ENCODE results near the gene HNRNPDL.
A peak's percentile ranks its signal among the peaks of the same experiment; 100 is the strongest.
"Not testable (repeated sequence)": the region's sequence is repeated elsewhere in the genome, so short reads cannot be mapped to it uniquely, and the experiment has no call there.

HNRNPDL gene

DNA sequence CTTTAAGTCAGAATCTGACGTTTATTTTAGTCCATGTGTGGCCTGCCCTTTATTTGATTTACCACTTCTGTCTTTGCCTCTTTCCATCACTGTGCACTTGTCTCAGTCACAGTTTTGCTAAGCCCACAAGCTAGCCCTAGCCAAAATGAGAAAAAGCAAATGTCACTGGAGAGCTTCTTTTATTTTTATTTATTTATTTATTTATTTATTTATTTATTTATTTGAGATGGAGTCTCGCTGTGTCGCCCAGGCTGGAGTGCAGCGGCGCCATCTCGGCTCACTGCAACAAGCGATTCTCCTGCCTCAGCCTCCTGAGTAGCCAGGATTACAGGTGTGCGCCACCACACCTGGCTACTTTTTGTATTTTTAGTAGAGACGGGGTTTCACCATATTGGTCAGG is 40.2 kb downstream of the HNRNPDL start:
- DNase-seq, H3K36me3 Mint-ChIP-seq, H3K4me3 Mint-ChIP-seq, H3K9me3 Mint-ChIP-seq, H3K27ac Mint-ChIP-seq, H3K27me3 Mint-ChIP-seq, H3K4me1 Mint-ChIP-seq: not testable (repeated sequence)
- CTCF ChIA-PET = interaction anchor here (0.6 kb wide), 1 partner anchor 188 kb away, joined by 3 read pairs; no protein-coding TSS in a partner anchor

DNA sequence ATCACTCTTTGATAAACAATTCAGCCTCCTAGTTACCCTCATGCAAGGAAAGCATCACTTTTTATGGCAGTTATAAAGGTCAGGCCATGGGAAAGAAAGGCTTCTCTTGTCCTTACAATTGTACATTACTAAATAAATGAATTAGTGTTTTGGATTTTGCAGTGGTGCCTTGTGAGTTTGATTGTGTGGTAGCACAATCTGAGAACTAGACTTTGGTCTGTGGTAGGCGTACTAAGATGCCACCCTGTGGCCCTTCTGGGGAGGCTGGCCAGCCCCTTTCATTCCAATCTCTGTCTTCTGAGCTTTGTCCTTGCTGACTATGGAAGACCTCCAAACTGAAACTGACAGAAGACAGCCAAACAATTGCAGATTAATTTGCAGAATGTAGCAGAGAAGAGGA is 41.9 kb downstream of the HNRNPDL start:
- no peak overlapping the region for H3K4me3 Mint-ChIP-seq
- peaks cover 1% of the 10 kb centered on the region for H3K36me3 Mint-ChIP-seq
- no peak overlapping the region for H3K27ac Mint-ChIP-seq
- peaks cover 1% of the 10 kb centered on the region for H3K9me3 Mint-ChIP-seq
- H3K4me1 Mint-ChIP-seq = no peaks in the 10 kb centered on the region
- peaks cover 6% of the 10 kb centered on the region for H3K27me3 Mint-ChIP-seq
- CTCF ChIA-PET = interaction anchor here (0.6 kb wide), 1 partner anchor 28 kb away, joined by 4 read pairs; no protein-coding TSS in a partner anchor
- no peak for DNase-seq

DNA sequence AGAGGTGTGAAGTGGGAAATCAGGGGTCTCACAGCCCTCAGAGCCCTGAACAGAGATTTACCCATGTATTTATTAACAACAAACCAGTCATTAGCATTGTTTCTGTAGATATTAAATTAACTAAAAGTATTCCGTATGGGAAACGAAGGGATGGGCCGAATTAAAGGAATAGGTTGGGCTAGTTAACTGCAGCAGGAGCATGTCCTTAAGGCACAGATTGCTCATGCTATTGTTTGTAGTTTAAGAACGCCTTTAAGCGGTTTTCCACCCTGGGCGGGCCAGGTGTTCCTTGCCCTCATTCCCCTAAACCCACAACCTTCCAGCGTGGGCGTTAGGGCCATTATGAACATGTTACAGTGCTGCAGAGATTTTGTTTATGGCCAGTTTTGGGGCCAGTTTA is 44.0 kb downstream of the HNRNPDL start:
- CTCF ChIA-PET = interaction anchor here (1.0 kb wide), 1 partner anchor 352 kb away, joined by 3 read pairs; no protein-coding TSS in a partner anchor
- not testable (repeated sequence) for H3K4me3 Mint-ChIP-seq, H3K9me3 Mint-ChIP-seq, H3K36me3 Mint-ChIP-seq, H3K4me1 Mint-ChIP-seq, DNase-seq, H3K27ac Mint-ChIP-seq, H3K27me3 Mint-ChIP-seq

DNA sequence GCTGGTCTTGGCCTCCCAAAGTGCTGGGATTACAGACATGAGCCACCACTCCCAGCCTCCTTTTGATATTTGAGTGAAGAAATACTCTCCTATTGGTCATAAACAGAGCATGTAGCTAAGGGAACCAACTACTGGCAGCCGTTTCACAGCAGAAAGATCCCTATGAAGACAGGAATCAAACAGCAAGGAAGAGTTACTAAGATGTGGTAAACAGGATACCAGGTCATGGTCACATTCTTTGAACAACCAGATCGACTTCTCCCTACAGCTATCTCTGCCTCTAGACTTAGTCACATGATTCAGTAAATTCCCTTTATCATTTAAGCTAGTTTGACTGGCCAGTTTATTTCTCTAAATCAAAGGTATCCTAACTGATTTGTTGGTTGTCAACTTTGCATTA is 47.5 kb downstream of the HNRNPDL start:
- peaks cover 6% of the 10 kb centered on the region for H3K4me1 Mint-ChIP-seq
- no peak overlapping the region for H3K27ac Mint-ChIP-seq
- peaks cover 5% of the 10 kb centered on the region for H3K9me3 Mint-ChIP-seq
- peaks cover 6% of the 10 kb centered on the region for H3K27me3 Mint-ChIP-seq
- DNase-seq = no peak
- CTCF ChIA-PET = no interaction called here
- peaks cover 11% of the 10 kb centered on the region for H3K36me3 Mint-ChIP-seq
- H3K4me3 Mint-ChIP-seq = no peak overlapping the region

DNA sequence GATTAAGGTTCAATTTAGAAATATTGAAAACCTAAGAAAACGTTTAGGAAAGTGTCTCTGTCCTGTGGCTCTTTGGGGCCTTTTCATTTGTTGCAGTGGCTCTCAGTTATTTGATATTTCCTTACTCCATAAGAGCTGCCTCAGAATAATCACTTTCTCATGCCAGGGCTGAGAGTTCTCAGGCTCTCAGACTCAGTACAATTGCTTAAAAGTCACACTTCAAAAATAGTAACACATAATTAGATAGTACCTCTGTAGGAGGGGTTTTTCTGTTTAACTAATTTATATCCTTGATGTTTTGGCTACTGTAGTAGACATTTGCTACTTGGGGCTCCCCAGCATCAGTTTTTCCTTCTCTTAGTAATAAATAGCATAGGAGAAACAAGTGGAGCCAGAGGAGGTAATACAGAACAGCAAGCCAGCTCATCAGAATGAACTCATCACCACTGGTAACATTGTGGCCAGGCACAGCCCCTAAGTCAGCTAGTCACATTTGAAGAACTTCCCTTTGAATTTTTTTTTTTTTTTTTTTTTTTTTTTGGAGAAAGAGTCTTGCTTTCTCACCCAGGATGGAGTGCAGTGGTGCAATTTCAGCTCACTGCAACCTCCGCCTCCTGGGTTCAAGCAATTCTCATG is 48.5 kb downstream of the HNRNPDL start:
- Mint-ChIP-seq H3K4me3 (no peak overlapping the region), H3K27ac (no peak overlapping the region), H3K9me3 (peaks cover 5% of the 10 kb centered on the region), H3K4me1 (peaks cover 14% of the 10 kb centered on the region), H3K36me3 (peaks cover 16% of the 10 kb centered on the region), H3K27me3 (peaks cover 6% of the 10 kb centered on the region)
- CTCF ChIA-PET = no interaction called here
- DNase-seq = no peak

DNA sequence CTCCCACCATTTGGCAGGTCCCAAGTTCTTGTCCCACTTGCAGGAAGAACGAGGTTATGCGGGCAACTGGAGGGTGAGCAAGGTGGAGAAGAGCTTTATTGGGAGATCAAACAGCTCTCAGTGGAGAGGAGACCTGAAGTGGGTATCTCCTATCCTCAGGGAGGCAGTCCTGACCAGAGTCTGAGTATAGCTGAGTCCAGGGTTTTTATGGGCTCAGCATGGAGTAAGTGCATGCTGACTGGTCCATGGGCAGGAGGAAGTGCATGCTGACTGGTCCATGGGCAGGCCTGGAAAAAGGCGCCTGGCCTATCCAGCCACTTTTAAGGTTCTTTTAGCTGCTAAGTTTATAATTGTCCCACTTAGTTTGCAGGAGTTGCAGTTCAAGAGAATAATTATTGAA is 49.0 kb downstream of the HNRNPDL start:
- Mint-ChIP-seq H3K27ac (no peak overlapping the region), H3K4me1 (peaks cover 18% of the 10 kb centered on the region), H3K4me3 (no peak overlapping the region), H3K27me3 (peaks cover 6% of the 10 kb centered on the region), H3K9me3 (peaks cover 5% of the 10 kb centered on the region), H3K36me3 (peaks cover 20% of the 10 kb centered on the region)
- DNase-seq = no peak
- CTCF ChIA-PET = no interaction called here

DNA sequence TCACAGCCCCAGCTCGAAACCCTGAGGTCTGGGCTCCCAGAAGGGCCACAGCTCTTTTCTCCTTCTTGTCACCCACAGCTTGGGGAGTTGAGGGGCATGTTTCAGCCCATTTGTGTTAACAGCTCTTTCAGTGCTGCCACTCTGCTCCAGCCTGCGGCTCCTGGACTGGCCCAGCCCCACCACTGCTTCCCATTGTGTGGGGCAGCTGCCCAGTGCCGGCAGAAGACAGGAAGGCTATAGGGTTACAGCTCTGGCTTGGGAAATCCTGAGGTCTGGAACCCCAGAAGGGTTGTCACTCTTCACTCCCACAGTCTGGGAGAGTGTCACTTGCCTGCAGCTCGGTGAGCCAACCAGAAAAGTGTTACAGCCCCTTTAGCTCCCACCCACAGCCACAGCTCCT is 49.4 kb downstream of the HNRNPDL start:
- CTCF ChIA-PET = no interaction called here
- Mint-ChIP-seq H3K27me3 (peaks cover 6% of the 10 kb centered on the region), H3K4me3 (no peak overlapping the region)

DNA sequence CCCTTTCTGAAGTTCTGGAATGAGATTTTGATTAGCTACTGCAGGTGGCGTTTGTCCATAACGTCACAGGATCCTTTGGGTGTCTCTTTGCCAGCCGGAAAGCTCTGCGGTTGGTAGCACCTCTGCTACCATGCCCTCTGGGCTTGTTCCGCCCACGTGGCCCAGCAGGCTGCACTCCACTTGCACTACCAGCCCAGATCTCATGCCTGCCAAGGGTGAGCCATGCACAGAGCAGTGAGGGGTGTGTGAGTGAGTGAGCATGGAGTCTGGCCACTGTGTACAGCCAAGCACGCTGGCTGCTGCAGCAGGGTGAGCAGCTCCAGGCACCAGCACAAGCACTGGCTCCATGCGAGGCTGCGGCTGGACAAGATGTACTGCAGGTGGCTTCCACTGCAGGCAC is 49.9 kb downstream of the HNRNPDL start:
- CTCF ChIA-PET = no interaction called here
- H3K4me1 Mint-ChIP-seq = peaks cover 27% of the 10 kb centered on the region
- peaks cover 4% of the 10 kb centered on the region for H3K9me3 Mint-ChIP-seq
- H3K4me3 Mint-ChIP-seq = no peak overlapping the region
- H3K36me3 Mint-ChIP-seq = peaks cover 27% of the 10 kb centered on the region
- H3K27me3 Mint-ChIP-seq = peaks cover 6% of the 10 kb centered on the region
- no peak overlapping the region for H3K27ac Mint-ChIP-seq
- DNase-seq = no peak

More for the DNA sequence above, 49.4 kb downstream of the HNRNPDL start:
- Mint-ChIP-seq H3K36me3 (peaks cover 24% of the 10 kb centered on the region), H3K27ac (no peak overlapping the region), H3K9me3 (peaks cover 4% of the 10 kb centered on the region), H3K4me1 (peaks cover 22% of the 10 kb centered on the region)
- no peak for DNase-seq

DNA sequence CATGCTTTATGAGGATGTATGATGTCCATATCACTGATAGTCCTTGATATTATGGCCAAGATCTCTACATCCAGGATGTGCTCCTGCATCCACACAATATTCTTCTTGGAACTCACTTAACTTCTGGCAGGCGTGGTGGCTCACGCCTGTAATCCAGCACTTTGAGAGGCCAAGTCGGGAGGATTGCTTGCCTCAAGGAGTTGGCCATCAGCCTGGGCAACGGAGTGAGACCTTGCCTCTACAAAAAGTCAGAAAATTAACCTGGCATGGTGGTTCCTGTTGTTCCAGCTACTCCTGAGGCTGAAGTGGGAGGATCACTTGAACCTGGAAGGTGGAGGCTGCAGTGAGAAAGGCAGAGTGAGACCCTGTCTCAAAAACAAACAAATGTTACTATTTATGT is 54.2 kb downstream of the HNRNPDL start:
- Mint-ChIP-seq H3K4me3 (peak overlapping the region; percentile 98), H3K27me3 (peaks cover 7% of the 10 kb centered on the region), H3K36me3 (peaks cover 50% of the 10 kb centered on the region), H3K27ac (no peak overlapping the region), H3K4me1 (peaks cover 28% of the 10 kb centered on the region), H3K9me3 (peaks cover 2% of the 10 kb centered on the region)
- CTCF ChIA-PET = interaction anchor here (0.6 to 1.8 kb wide), 2 partner anchors 16 to 53 kb away, joined by 3 to 5 read pairs; no protein-coding TSS in a partner anchor
- DNase-seq = no peak

DNA sequence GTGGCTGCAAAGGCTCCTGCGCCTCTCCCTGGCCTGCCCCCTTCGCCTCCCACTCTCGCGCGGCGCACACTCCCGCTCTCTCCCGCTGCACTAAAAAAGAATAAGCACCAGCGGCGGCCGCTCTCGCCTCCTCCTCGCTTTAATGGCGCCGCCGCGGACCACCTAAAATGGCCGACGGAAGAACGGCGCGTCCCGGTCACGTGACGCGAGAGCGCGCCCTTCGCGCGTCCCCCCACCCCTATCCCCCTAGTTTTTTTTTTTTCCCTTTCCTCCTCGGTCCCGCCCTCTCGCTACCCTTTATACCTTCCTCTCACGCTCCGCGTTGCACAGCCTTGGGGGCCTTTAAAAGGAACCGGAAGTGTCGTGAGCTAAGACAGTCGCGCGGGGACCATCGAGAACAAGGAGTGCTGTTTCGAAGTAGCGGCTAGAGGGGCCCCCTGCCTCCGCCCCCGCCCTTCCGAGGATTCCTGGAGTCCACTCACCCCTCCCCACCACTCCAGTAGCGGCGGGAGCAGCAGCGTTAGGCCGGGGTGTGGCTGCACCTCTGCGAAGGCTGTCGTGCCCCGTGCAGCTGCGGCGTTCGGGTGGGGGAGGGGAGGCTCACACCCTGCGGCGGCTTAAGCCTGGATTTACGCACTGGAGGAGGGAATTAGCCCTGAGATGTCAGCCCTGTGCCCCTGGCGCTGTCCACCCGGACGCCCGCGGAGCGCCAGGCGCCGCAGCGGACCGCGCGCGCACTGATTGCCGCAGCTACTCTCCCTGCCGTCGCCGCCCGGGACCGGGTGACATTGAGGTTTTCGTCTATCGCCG is 56.2 kb downstream of the HNRNPDL start, which contains the start of gene HNRNPD:
Gene HNRNPD, minus strand, starts transcription at position 176 of the 810 bp plus-strand sequence. CDS start 313 bp downstream, outside the sequence.
- peak within 1 kb of the TSS; percentile 98 for H3K4me3 Mint-ChIP-seq
- DNase-seq = peak; percentile 96
- H3K36me3 Mint-ChIP-seq = peaks cover 60% of the 10 kb centered on the region
- peaks cover 7% of the 10 kb centered on the region for H3K27me3 Mint-ChIP-seq
- CTCF ChIA-PET = interaction anchor here (1.0 to 1.1 kb wide), 3 partner anchors 13 to 57 kb away, joined by 4 to 7 read pairs (median 7); no protein-coding TSS in a partner anchor
- H3K27ac Mint-ChIP-seq = peak within 1 kb of the TSS; percentile 97
- H3K4me1 Mint-ChIP-seq = peaks cover 44% of the 10 kb centered on the region
- no peaks in the 10 kb centered on the region for H3K9me3 Mint-ChIP-seq

DNA sequence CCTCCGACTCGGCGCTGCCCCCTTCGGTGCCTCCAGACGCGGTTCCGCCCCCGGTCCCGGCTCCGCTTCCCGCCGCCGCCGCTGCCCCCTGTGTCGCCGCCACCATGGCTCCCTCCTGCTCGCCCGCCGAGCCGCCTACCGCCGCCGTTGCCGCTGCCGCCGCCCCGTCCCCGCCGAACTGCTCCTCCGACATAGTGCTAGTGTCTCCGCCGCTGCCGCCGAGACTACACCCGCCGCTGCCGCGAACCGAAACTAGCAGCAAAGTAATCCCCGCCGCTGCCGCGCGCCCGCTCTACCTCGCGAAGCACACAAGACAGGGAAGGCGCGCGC is 56.8 kb downstream of the HNRNPDL start:
- CTCF ChIA-PET = interaction anchor here (1.1 to 3.6 kb wide), 3 partner anchors 12 to 58 kb away, joined by 4 to 17 read pairs (median 7); no protein-coding TSS in a partner anchor
- H3K4me1 Mint-ChIP-seq = peaks cover 50% of the 10 kb centered on the region

More for the DNA sequence above, 56.8 kb downstream of the HNRNPDL start:
- H3K9me3 Mint-ChIP-seq = no peaks in the 10 kb centered on the region
- H3K27ac Mint-ChIP-seq = peak overlapping the region; percentile 97
- H3K4me3 Mint-ChIP-seq = peak overlapping the region; percentile 98
- H3K36me3 Mint-ChIP-seq = peaks cover 66% of the 10 kb centered on the region
- DNase-seq = no peak
- peaks cover 7% of the 10 kb centered on the region for H3K27me3 Mint-ChIP-seq
